H1 (cell line): ENCODE measurements around the gene FCRLB. TPM values are rescaled to one million over a fixed set of nuclear protein-coding genes. Genes with fewer than 3 reads are reported as not detected.

Experiments used
- CTCF ChIA-PET: fragments of 300-600 bp; sonication (Branson Sonifier 250); formaldehyde crosslinking; loops from one replicate; lab custom pipeline; 2021; ENCODE audit not compliant: partially characterized antibody; lab: Charles Lee
- POLR2A ChIA-PET: fragments of 300-600 bp; sonication (Branson Sonifier 250); formaldehyde crosslinking; loops from one replicate; lab custom pipeline; 2021; ENCODE audit warnings: inconsistent platforms; ENCODE audit not compliant: partially characterized antibody; lab: Charles Lee
- DNase-seq, 2 experiments: peaks; one replicate each; pipeline versions ENCODE4 v3.0.0 to v3.0.0-alpha.2; 2010 to 2022; ENCODE audit warnings: low spot score in 2 of 2, low read depth in 1 of 2, mixed read lengths in 1 of 2
- FAIRE-seq: peaks from 2 replicates; lab custom pipeline; 2011; peaks lifted over from hg19 to GRCh38; lab: Jason Lieb, UNC
- H2AFZ ChIP-seq: 2 replicates; pipeline ENCODE4 v1.8.1; 2012; ENCODE audit warnings: low read length, inconsistent platforms
- H2AK5ac ChIP-seq: 2 replicates; pipeline ENCODE4 v1.6.1; 2013; ENCODE audit warnings: low read depth, low read length
- H2BK120ac ChIP-seq: replicated peaks from 2 replicates; pipeline ENCODE3; 2013; ENCODE audit warnings: low read depth, low read length, inconsistent platforms
- H2BK12ac ChIP-seq: 2 replicates; pipeline ENCODE4 v1.6.1; 2013; ENCODE audit warnings: low read depth, low read length
- H2BK15ac ChIP-seq: 2 replicates; pipeline ENCODE4 v1.6.1; 2013; ENCODE audit warnings: low read length
- H2BK20ac ChIP-seq: 2 replicates; pipeline ENCODE4 v1.6.1; 2013; ENCODE audit warnings: low read length
- H2BK5ac ChIP-seq: 2 replicates; pipeline ENCODE4 v1.6.1; 2013; ENCODE audit warnings: low read depth, low read length
- H3K14ac ChIP-seq: 2 replicates; pipeline ENCODE4 v1.6.1; 2013; ENCODE audit warnings: inconsistent platforms; ENCODE audit not compliant: insufficient read length
- H3K18ac ChIP-seq: 2 replicates; pipeline ENCODE4 v1.6.1; 2013; ENCODE audit warnings: low read length; ENCODE audit errors: extremely low read depth
- H3K23ac ChIP-seq: 2 replicates; pipeline ENCODE4 v1.6.1; 2013; ENCODE audit warnings: inconsistent platforms; ENCODE audit not compliant: insufficient read length
- H3K23me2 ChIP-seq: 2 replicates; pipeline ENCODE4 v1.6.1; 2013; ENCODE audit warnings: low read depth, low read length
- H3K27ac ChIP-seq: 2 replicates; pipeline ENCODE4 v1.6.1; 2011; ENCODE audit warnings: low read depth, low read length, inconsistent platforms
- H3K27me3 ChIP-seq, 4 experiments: replicated peaks in 1 of 4; 1 replicate in 1 of 4; 2 replicates in 3 of 4; pipeline versions ENCODE4 v1.6.1 to v1.8.1; 2011 to 2013; ENCODE audit warnings: low read length in 3 of 4, mild to moderate bottlenecking in 3 of 4, inconsistent platforms in 2 of 4, mixed read lengths in 2 of 4, moderate library complexity in 1 of 4; ENCODE audit not compliant: control insufficient read depth in 3 of 4, insufficient read depth in 3 of 4; ENCODE audit errors: extremely low read depth in 1 of 4
- H3K36me3 ChIP-seq, 4 experiments: 2 replicates each; pipeline versions ENCODE4 v1.6.1 to v1.8.1; 2011 to 2013; ENCODE audit warnings: mild to moderate bottlenecking in 4 of 4, low read length in 3 of 4, moderate library complexity in 2 of 4, control low read depth in 1 of 4, inconsistent platforms in 1 of 4; ENCODE audit not compliant: insufficient read depth in 4 of 4, control insufficient read depth in 2 of 4
- H3K4ac ChIP-seq: replicated peaks from 2 replicates; pipeline ENCODE3; 2013; ENCODE audit warnings: low read length, low read depth, mixed read lengths, inconsistent platforms; ENCODE audit not compliant: insufficient read length
- H3K4me1 ChIP-seq, 4 experiments: replicated peaks in 1 of 4; 1 replicate in 1 of 4; 2 replicates in 3 of 4; pipeline versions ENCODE4 v1.6.1 to v1.8.1; 2011 to 2013; ENCODE audit warnings: low read length in 3 of 4, inconsistent platforms in 2 of 4, mixed read lengths in 1 of 4; ENCODE audit not compliant: insufficient read depth in 4 of 4, control insufficient read depth in 3 of 4
- H3K4me2 ChIP-seq, 2 experiments: 2 replicates each; pipeline versions ENCODE4 v1.6.1 to v1.8.1; 2011 to 2013; ENCODE audit warnings: low read depth in 2 of 2, low read length in 2 of 2, control low read depth in 1 of 2, inconsistent platforms in 1 of 2, mild to moderate bottlenecking in 1 of 2; ENCODE audit not compliant: insufficient read depth in 1 of 2
- H3K4me3 ChIP-seq, 4 experiments: fragments of 200-600, 300-600 bp in 1 of 4; sonication (generic), shearing (Covaris generic), sonication (Bioruptor Twin) in 1 of 4; 2 replicates each; pipeline versions ENCODE4 v1.5.1 to v1.8.1; 2011 to 2016; ENCODE audit warnings: low read length in 4 of 4, low read depth in 3 of 4, control low read depth in 2 of 4, inconsistent platforms in 2 of 4, mild to moderate bottlenecking in 2 of 4, mixed read lengths in 1 of 4, moderate library complexity in 1 of 4; ENCODE audit not compliant: insufficient read depth in 2 of 4; ENCODE audit errors: extremely low read depth in 1 of 4
- H3K56ac ChIP-seq: replicated peaks from 2 replicates; pipeline ENCODE3; 2013; ENCODE audit warnings: low read depth, mild to moderate bottlenecking, mixed read lengths, low read length, inconsistent platforms; ENCODE audit not compliant: insufficient read length
- H3K79me1 ChIP-seq: 2 replicates; pipeline ENCODE4 v1.6.1; 2013; ENCODE audit warnings: low read depth, low read length, control low read depth
- H3K79me2 ChIP-seq, 2 experiments: 2 replicates each; pipeline versions ENCODE4 v1.6.1 to v1.8.1; 2012 to 2013; ENCODE audit warnings: low read length in 2 of 2, mild to moderate bottlenecking in 2 of 2, inconsistent platforms in 1 of 2; ENCODE audit not compliant: insufficient read depth in 2 of 2, control insufficient read depth in 1 of 2
- H3K9ac ChIP-seq, 4 experiments: replicated peaks in 1 of 4; 1 replicate in 1 of 4; 2 replicates in 3 of 4; pipeline versions ENCODE4 v1.6.1 to v1.8.1; 2011 to 2013; ENCODE audit warnings: low read depth in 3 of 4, low read length in 3 of 4, control low read depth in 2 of 4, mild to moderate bottlenecking in 2 of 4, moderate library complexity in 2 of 4, inconsistent platforms in 1 of 4; ENCODE audit errors: extremely low read depth in 1 of 4
- H3K9me3 ChIP-seq, 2 experiments: 2 replicates each; pipeline versions ENCODE4 v1.6.1 to v1.8.1; 2012 to 2013; ENCODE audit warnings: mild to moderate bottlenecking in 2 of 2, moderate library complexity in 2 of 2, control low read depth in 1 of 2, inconsistent platforms in 1 of 2, low read depth in 1 of 2, low read length in 1 of 2, mixed read lengths in 1 of 2; ENCODE audit not compliant: insufficient read depth in 2 of 2
- H4K20me1 ChIP-seq, 2 experiments: replicated peaks in 1 of 2; 2 replicates each; pipeline versions ENCODE3 to v1.8.1; 2011 to 2013; ENCODE audit warnings: inconsistent platforms in 2 of 2, low read length in 2 of 2, mild to moderate bottlenecking in 1 of 2; ENCODE audit not compliant: insufficient read depth in 2 of 2, control insufficient read depth in 1 of 2
- H4K5ac ChIP-seq: 2 replicates; pipeline ENCODE4 v1.6.1; 2013; ENCODE audit warnings: low read length, low read depth, mixed read lengths, inconsistent platforms; ENCODE audit not compliant: insufficient read length
- H4K8ac ChIP-seq: 2 replicates; pipeline ENCODE4 v1.8.0; 2013; ENCODE audit warnings: mild to moderate bottlenecking, moderate library complexity, low read length, inconsistent platforms; ENCODE audit not compliant: insufficient read depth; ENCODE audit errors: extremely low read depth
- H4K91ac ChIP-seq: replicated peaks from 2 replicates; pipeline ENCODE3; 2013; ENCODE audit warnings: low read length, mixed read lengths, inconsistent platforms; ENCODE audit not compliant: insufficient read length
- BACH1 ChIP-seq: IDR thresholded peaks from 2 replicates; pipeline ENCODE4 v1.6.1; 2012; ENCODE audit warnings: low read length, improper control_type of control experiment
- HDAC2 ChIP-seq, 2 experiments: fragments of 300-600 bp in 1 of 2; sonication (generic) in 1 of 2; IDR thresholded peaks; 2 replicates each; pipeline ENCODE4 v1.6.1; 2011 to 2012; ENCODE audit warnings: low read depth in 2 of 2, low read length in 2 of 2, mild to moderate bottlenecking in 2 of 2, moderate library complexity in 2 of 2, borderline replicate concordance in 1 of 2, inconsistent platforms in 1 of 2
- KDM4A ChIP-seq: IDR thresholded peaks from one replicate; pipeline ENCODE4 v1.7.1; 2012; ENCODE audit warnings: low read depth, mild to moderate bottlenecking, moderate library complexity, low read length, inconsistent platforms; ENCODE audit not compliant: severe bottlenecking
- POLR2AphosphoS5 ChIP-seq: IDR thresholded peaks from 2 replicates; pipeline ENCODE4 v1.6.1; 2011; ENCODE audit warnings: low read depth, low read length
- RAD21 ChIP-seq, 2 experiments: IDR thresholded peaks in 1 of 2; conservative IDR thresholded peaks in 1 of 2; 2 replicates each; pipeline ENCODE4 v1.6.1; 2011; ENCODE audit warnings: low read depth in 2 of 2, low read length in 2 of 2, improper control_type of control experiment in 1 of 2, inconsistent platforms in 1 of 2, mild to moderate bottlenecking in 1 of 2, moderate library complexity in 1 of 2
- SAP30 ChIP-seq: fragments of 300-600 bp; sonication (generic); IDR thresholded peaks from 2 replicates; pipeline ENCODE4 v1.7.1; 2012; ENCODE audit warnings: low read length, moderate library complexity, mild to moderate bottlenecking, inconsistent platforms; ENCODE audit not compliant: insufficient read depth, insufficient replicate concordance
- SIN3A ChIP-seq, 2 experiments: IDR thresholded peaks in 1 of 2; conservative IDR thresholded peaks in 1 of 2; 2 replicates each; pipeline ENCODE4 v1.6.1; 2011 to 2012; ENCODE audit warnings: low read length in 2 of 2, improper control_type of control experiment in 1 of 2, low read depth in 1 of 2, mild to moderate bottlenecking in 1 of 2
- SUZ12 ChIP-seq: fragments of 200-600 bp; sonication (generic); IDR thresholded peaks from 2 replicates; pipeline ENCODE4 v1.6.1; 2012; ENCODE audit warnings: mild to moderate bottlenecking, inconsistent platforms, low read length, moderate library complexity, mixed read lengths
- TAF7 ChIP-seq: optimal IDR thresholded peaks from 2 replicates; pipeline ENCODE3; 2011; ENCODE audit warnings: low read depth, mild to moderate bottlenecking, inconsistent platforms, low read length, moderate library complexity, borderline replicate concordance
- WGBS, 2 experiments: shearing (Covaris generic) in 1 of 2; methylation state at CpG; one replicate each; pipeline versions ENCODE4 v1.1.6 to v1.1.7; 2013 to 2015; ENCODE audit warnings: low lambda C conversion rate in 2 of 2, mixed read lengths in 2 of 2, inconsistent platforms in 1 of 2, low coverage in 1 of 2, missing lambda C conversion rate in 1 of 2; ENCODE audit not compliant: insufficient replicate concordance in 2 of 2, insufficient coverage in 1 of 2, insufficient read length in 1 of 2; ENCODE audit errors: extremely low coverage in 1 of 2, missing lambda C conversion rate in 1 of 2; 5-methylcytosine and 5-hydroxymethylcytosine counted together
- polyA plus RNA-seq, 7 experiments: library from polyadenylated mRNA; depleted of rRNA in 3 of 7; stranded (reverse) in 5 of 7; unstranded in 2 of 7; fragments of >200 nt in 5 of 7; fragments of 200-250 nt in 2 of 7; gene quantifications; 1 replicate in 5 of 7; 2 replicates in 1 of 7; 4 replicates in 1 of 7; pipeline versions ENCODE4 v1.2.1 to v1.2.3, GENCODE V29; 2011 to 2013; ENCODE audit warnings: missing spikeins in 2 of 7, mixed read lengths in 2 of 7
- total RNA-seq: library from RNA; stranded (reverse); fragmentation: NEBNext Ultra II Directional; extraction: Animal tissue kit (Norgen Biotek cat#: 25700); gene quantifications from 2 replicates; pipeline ENCODE4 v1.2.1, GENCODE V29; 2021

FCRLB gene
- total and polyA plus RNA-seq, 2 of the 8 experiments (the other 6 are each of a cell fraction or from before 2014, with no cell fraction given): 0.14 to 0.24 TPM

DNA sequence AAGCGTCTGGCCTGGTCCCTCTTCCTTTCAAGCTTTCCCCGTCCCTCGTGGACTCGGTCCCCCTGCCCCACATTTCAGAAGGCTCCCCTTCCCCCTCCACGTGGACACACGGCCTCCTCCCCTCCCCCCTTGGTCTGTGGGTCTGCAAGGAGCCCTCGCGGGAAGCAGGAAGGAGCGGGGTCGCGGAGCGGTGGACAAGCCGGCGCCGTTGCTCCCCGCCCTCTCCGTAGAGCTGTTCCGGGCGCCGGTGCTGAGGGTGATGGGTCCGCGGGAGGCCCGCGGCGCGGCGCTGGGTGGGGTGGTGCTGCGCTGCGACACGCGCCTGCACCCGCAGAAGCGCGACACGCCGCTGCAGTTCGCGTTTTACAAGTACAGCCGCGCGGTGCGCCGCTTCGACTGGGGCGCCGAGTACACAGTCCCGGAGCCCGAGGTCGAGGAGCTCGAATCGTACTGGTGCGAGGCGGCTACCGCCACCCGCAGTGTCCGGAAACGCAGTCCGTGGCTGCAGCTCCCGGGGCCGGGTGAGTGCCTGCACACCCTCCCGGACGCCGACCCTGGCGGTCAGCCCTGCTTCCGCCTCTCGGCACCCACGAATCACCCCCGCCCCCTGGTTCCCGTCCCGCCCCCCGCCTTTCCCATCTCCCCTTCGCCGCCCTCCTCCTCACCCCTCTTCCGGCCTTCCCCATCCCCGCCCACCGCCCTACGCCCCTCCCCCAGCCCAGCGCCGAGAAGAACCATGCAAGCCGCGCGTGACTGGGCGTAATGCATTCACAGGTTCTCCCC lies 5.3 kb downstream of the FCRLB start:
- Histone ChIP-seq H2BK120ac (no peak overlapping the region), H3K18ac (peak overlapping the region; percentile 99), H3K9me3 (no peaks in the 10 kb centered on the region), H4K5ac (peak overlapping the region; percentile 35), H3K9ac (peak overlapping the region; percentile 58 to 73 (median 69); a peak in 5 of 7 replicates), H2BK20ac (no peak overlapping the region), H2BK5ac (peak overlapping the region; percentile 60; the same call in 1 of the 2 replicates), H3K79me1 (no peaks in the 10 kb centered on the region), H2BK15ac (peak overlapping the region; percentile 40; the same call in 1 of the 2 replicates), H3K23me2 (peaks cover 12% of the 10 kb centered on the region), H4K20me1 (no peaks in the 10 kb centered on the region), H3K23ac (no peak overlapping the region), H4K91ac (peak overlapping the region; percentile 70), H3K4me1 (peaks cover 2 to 8% (median 4%) of the 10 kb centered on the region in 4 experiments), H3K14ac (no peak overlapping the region), H2AFZ (peak overlapping the region; percentile 90; the same call in 1 of the 2 replicates), H3K4ac (no peak overlapping the region), H3K36me3 (no peaks in the 10 kb centered on the region), H2BK12ac (no peak overlapping the region), H2AK5ac (no peak overlapping the region), H3K4me3 (peak overlapping the region; percentile 78 to 86 (median 85)), H3K27ac (peak overlapping the region; percentile 45; the same call in 1 of the 2 replicates), H4K8ac (peak overlapping the region; percentile 91), H3K4me2 (peak overlapping the region; percentile 89 to 100), H3K56ac (peak overlapping the region; percentile 27), H3K79me2 (no peaks in the 10 kb centered on the region), H3K27me3 (peaks cover 12 to 25% (median 22%) of the 10 kb centered on the region in 4 experiments)
- ChIA-PET POLR2A (interaction anchor here (0.7 to 2.7 kb wide), 9 partner anchors 10 to 114 kb away, joined by 3 to 27 read pairs (median 6); partner anchors contain the start of genes DUSP12 and FCRLA), CTCF (interaction anchor here (0.6 to 4.8 kb wide), 14 partner anchors 8 to 301 kb away, joined by 3 to 52 read pairs (median 4); partner anchors contain the start of gene DUSP12)
- no peak for FAIRE-seq
- DNase-seq: peak in 1 of 2 experiments; percentile 85
- 1% methylated on average over 35 of the region's 83 CpGs; no CpG with 5 or more reads in 1 of the 2 experiments for WGBS, 2 experiments
- TF ChIP-seq HDAC2 (IDR thresholded peaks at IDR 0.05; ENCODE audit: borderline replicate concordance in 1 of 2, low read depth in 2 of 2, low read length in 2 of 2): no peak; a peak in 1 of 4 replicates
- peak in 1 of 2 experiments; percentile 16; a peak in 2 of 4 replicates for TF ChIP-seq SIN3A (conservative IDR thresholded peaks at IDR 0.05 in 1 of 2, IDR thresholded peaks at IDR 0.05 in 1 of 2; ENCODE audit: low read depth in 1 of 2, low read length in 2 of 2)
- no peak for TF ChIP-seq TAF7
- TF ChIP-seq POLR2AphosphoS5: peak; percentile 10; the same call in 1 of the 2 replicates
- peak; percentile 59; the same call in 1 of the 2 replicates for TF ChIP-seq SUZ12
- TF ChIP-seq KDM4A: peak; percentile 99
- peak; percentile 14 for TF ChIP-seq SAP30
- TF ChIP-seq RAD21 (IDR thresholded peaks at IDR 0.05 in 1 of 2, conservative IDR thresholded peaks at IDR 0.05 in 1 of 2; ENCODE audit: low read depth in 2 of 2, low read length in 2 of 2): no peak
- peak; percentile 22; the same call in 1 of the 2 replicates for TF ChIP-seq BACH1
